ENCODE results near the gene ZC3H14. TPM values are rescaled to one million over a fixed set of nuclear protein-coding genes. Genes with fewer than 3 reads are reported as not detected.

The ZC3H14 gene
- total and polyA plus RNA-seq, 10 of the 15 experiments (the other 5 are each of a cell fraction or from before 2014, with no cell fraction given): 17.9 to 97.1 (median 47.6) TPM

GRCh38 chr14:88599761-88600439, 37.1 kb downstream of the ZC3H14 start (continued):
- TF ChIP-seq MLLT1 (IDR thresholded peaks at IDR 0.05) (peak; percentile 49; the same call in 1 of the 2 replicates), SREBF2 (IDR thresholded peaks at IDR 0.05; ENCODE audit: low read length) (no peak), NBN (IDR thresholded peaks at IDR 0.05) (peak; percentile 70; the same call in 1 of the 2 replicates), SMARCA5 (IDR thresholded peaks at IDR 0.05) (no peak), ZBTB11 (CRISPR knock-in tag; IDR thresholded peaks at IDR 0.05) (no peak), ZBTB40 (IDR thresholded peaks at IDR 0.05; ENCODE audit: borderline replicate concordance) (no peak), ZNF274 (IDR thresholded peaks at IDR 0.05; ENCODE audit: insufficient read depth, insufficient read length) (no peak), CHD4 (IDR thresholded peaks at IDR 0.05) (no peak), ZNF592 (IDR thresholded peaks at IDR 0.05) (no peak), ATF7 (IDR thresholded peaks at IDR 0.05; ENCODE audit: low read depth) (peak; percentile 79), SMC3 (IDR thresholded peaks at IDR 0.05; ENCODE audit: borderline replicate concordance, low read length) (no peak), NFYB (IDR thresholded peaks at IDR 0.05; ENCODE audit: insufficient read depth, low read depth, low read length) (no peak), SP1 (IDR thresholded peaks at IDR 0.05; ENCODE audit: low read depth, low read length) (peak; percentile 43), RBBP5 (conservative IDR thresholded peaks at IDR 0.05) (no peak), MXI1 (IDR thresholded peaks at IDR 0.05; ENCODE audit: low read depth, low read length) (no peak), PAX5 (IDR thresholded peaks at IDR 0.05; ENCODE audit: borderline replicate concordance, low read depth, low read length) (peak; percentile 72; the same call in 1 of the 2 replicates), KDM1A (IDR thresholded peaks at IDR 0.05; ENCODE audit: borderline replicate concordance) (no peak), TBL1XR1 (IDR thresholded peaks at IDR 0.05; ENCODE audit: low read depth, low read length) (peak; percentile 76; the same call in 1 of the 2 replicates)

All from GM12878 (cell line).